PFSK-1 (cell line): ENCODE results near the gene C11orf21.

Experiments
- FOXP2 ChIP-seq: optimal IDR thresholded peaks from 2 replicates; pipeline ENCODE3; 2011; ENCODE audit warnings: borderline replicate concordance, control low read depth, inconsistent platforms; ENCODE audit not compliant: insufficient read depth; ENCODE audit errors: extremely low read length, extremely low read depth
- POLR2AphosphoS5 ChIP-seq: IDR thresholded peaks from 2 replicates; pipeline ENCODE4 v1.6.1; 2012; ENCODE audit warnings: low read depth, mild to moderate bottlenecking, control low read depth, low read length, moderate library complexity
- REST ChIP-seq, 2 experiments: IDR thresholded peaks; 2 replicates each; pipeline versions ENCODE4 v1.6.1 to v1.8.0; 2011 to 2012; ENCODE audit warnings: low read depth in 2 of 2, low read length in 2 of 2, control low read depth in 1 of 2, inconsistent platforms in 1 of 2, mild to moderate bottlenecking in 1 of 2, moderate library complexity in 1 of 2; ENCODE audit not compliant: insufficient read depth in 1 of 2
- SIN3A ChIP-seq: IDR thresholded peaks from 2 replicates; pipeline ENCODE4 v1.6.1; 2012; ENCODE audit warnings: mild to moderate bottlenecking, low read length, moderate library complexity, borderline replicate concordance; ENCODE audit not compliant: insufficient read depth
- TAF1 ChIP-seq: IDR thresholded peaks from 2 replicates; pipeline ENCODE4 v1.6.1; 2012; ENCODE audit warnings: low read length, control low read depth, borderline replicate concordance; ENCODE audit not compliant: insufficient read depth

C11orf21 gene

GRCh38 chr11:2290351-2290841 lies 11.3 kb downstream of the C11orf21 start:
- TF ChIP-seq SIN3A (no peak), FOXP2 (no peak)

- TF ChIP-seq POLR2AphosphoS5 (no peak), FOXP2 (no peak), TAF1 (no peak), REST (IDR thresholded peaks at IDR 0.05; ENCODE audit: insufficient read depth in 1 of 2, low read depth in 2 of 2, low read length in 2 of 2) (no peak), SIN3A (no peak)
Measured at GRCh38 chr11:2289859-2290258, 11.9 kb downstream of the C11orf21 start.

GRCh38 chr11:2289350-2289749 lies 12.4 kb downstream of the C11orf21 start:
- no peak for TF ChIP-seq FOXP2
- TF ChIP-seq TAF1: no peak
- TF ChIP-seq SIN3A: no peak

- TF ChIP-seq TAF1 (no peak), POLR2AphosphoS5 (no peak), REST (IDR thresholded peaks at IDR 0.05; ENCODE audit: insufficient read depth in 1 of 2, low read depth in 2 of 2, low read length in 2 of 2) (peak; percentile 32 to 72; a peak in 3 of 4 replicates), FOXP2 (no peak), SIN3A (no peak)
Measured at GRCh38 chr11:2287091-2287490, 14.6 kb downstream of the C11orf21 start.

GRCh38 chr11:2280208-2280607 lies 21.5 kb downstream of the C11orf21 start:
- TF ChIP-seq REST (IDR thresholded peaks at IDR 0.05; ENCODE audit: insufficient read depth in 1 of 2, low read depth in 2 of 2, low read length in 2 of 2): no peak
- TF ChIP-seq POLR2AphosphoS5: no peak
- no peak for TF ChIP-seq FOXP2
- no peak for TF ChIP-seq SIN3A
- TF ChIP-seq TAF1: no peak

- no peak for TF ChIP-seq SIN3A
- TF ChIP-seq FOXP2: no peak
- TF ChIP-seq TAF1: no peak
- no peak for TF ChIP-seq REST (IDR thresholded peaks at IDR 0.05; ENCODE audit: insufficient read depth in 1 of 2, low read depth in 2 of 2, low read length in 2 of 2)
- no peak for TF ChIP-seq POLR2AphosphoS5
Measured at GRCh38 chr11:2277933-2278523, 23.7 kb downstream of the C11orf21 start.
